ENCODE data around the gene SDF2. TPM values are rescaled to one million over a fixed set of nuclear protein-coding genes. Genes with fewer than 3 reads are reported as not detected.

The SDF2 gene
- total and polyA plus RNA-seq, 2 of the 4 experiments (the other 2 are of a cell fraction), result 76.0 to 81.7 TPM

DNA sequence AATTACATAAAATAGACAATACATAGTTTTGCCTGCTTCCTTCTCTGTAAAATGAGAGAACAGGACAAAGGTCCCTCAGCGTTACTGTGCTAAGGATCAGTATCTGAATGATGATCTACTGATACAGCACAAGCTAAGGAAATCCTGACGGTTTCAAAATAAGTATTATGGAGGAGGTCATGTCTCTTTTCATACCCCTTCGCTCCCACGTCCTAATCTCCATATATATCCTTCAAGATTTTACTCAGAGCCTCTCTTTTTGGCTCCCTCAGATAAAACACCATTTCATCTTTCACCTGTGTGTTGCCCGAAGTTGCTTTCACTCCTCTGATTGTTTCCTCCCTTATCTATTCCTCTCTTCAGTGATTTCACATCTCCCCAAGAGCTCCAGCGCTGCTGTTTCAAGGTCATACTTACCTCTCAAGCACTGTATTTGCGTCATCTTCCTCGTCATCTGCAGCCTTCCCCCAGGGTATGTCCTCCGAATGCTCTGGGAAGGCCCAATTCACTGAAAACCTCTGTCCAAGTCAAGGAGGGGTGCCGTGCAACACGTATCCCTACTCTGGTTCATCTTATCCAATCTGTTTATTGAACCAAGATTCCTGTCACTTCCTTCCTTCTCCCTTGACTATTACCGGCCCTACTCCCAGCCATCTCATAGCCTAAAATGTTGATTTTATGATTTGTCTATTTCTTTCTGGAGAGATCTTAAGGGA, 15.5 kb downstream of the SDF2 start:
- H3K4ac ChIP-seq (ENCODE audit: low read depth, low read length), result peak overlapping the region; percentile 75
- H3K36me3 ChIP-seq (ENCODE audit: control insufficient read depth, insufficient read depth, low read length), result peaks cover 23% of the 10 kb centered on the region
- dilution Hi-C loops (cut with HindIII; ENCODE audit: low sequenced_read_pairs, unreplicated experiment) (no loop called here), in situ Hi-C loops (cut with MboI; ENCODE audit: low sequenced_read_pairs) (no loop called here), intact Hi-C loops (cut with micrococcal nuclease) (loop anchor here (1.0 kb wide), 1 partner anchor 15 kb away; the partner anchor contains the start of gene SDF2)
- peaks cover 13% of the 10 kb centered on the region; the same call in 1 of the 2 replicates for H4K20me1 ChIP-seq (ENCODE audit: insufficient read depth, low read length)
- peak overlapping the region; percentile 90 for H4K5ac ChIP-seq (ENCODE audit: low read depth, low read length)
- POLR2A ChIA-PET (ENCODE audit: unreplicated experiment), result interaction anchor here (0.8 kb wide), 1 partner anchor 15 kb away, joined by 4 read pairs; no protein-coding TSS in a partner anchor
- ATAC-seq (ENCODE audit: low read depth), result no peak
- BruUV-seq (replicated peaks), result no TSS peak
- H3K9me1 ChIP-seq (ENCODE audit: insufficient read depth, low read length), result no peaks in the 10 kb centered on the region
- H2BK5ac ChIP-seq (ENCODE audit: low read depth, low read length, poor library complexity, severe bottlenecking), result peak overlapping the region; percentile 65
- H3K56ac ChIP-seq (ENCODE audit: extremely low read depth, insufficient read depth, low read length), result no peak overlapping the region; the same call in 1 of the 2 replicates
- TF ChIP-seq, protein P1, sequence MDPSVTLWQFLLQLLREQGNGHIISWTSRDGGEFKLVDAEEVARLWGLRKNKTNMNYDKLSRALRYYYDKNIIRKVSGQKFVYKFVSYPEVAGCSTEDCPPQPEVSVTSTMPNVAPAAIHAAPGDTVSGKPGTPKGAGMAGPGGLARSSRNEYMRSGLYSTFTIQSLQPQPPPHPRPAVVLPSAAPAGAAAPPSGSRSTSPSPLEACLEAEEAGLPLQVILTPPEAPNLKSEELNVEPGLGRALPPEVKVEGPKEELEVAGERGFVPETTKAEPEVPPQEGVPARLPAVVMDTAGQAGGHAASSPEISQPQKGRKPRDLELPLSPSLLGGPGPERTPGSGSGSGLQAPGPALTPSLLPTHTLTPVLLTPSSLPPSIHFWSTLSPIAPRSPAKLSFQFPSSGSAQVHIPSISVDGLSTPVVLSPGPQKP (IDR thresholded peaks at IDR 0.05; ENCODE audit: borderline replicate concordance, low read depth, low read length), result no peak
- TF ChIP-seq CHD1 (IDR thresholded peaks at IDR 0.05; ENCODE audit: low read depth, low read length) (no peak), NFE2L2 (IDR thresholded peaks at IDR 0.05; ENCODE audit: low read depth, low read length) (no peak), RCOR1 (IDR thresholded peaks at IDR 0.05; ENCODE audit: insufficient replicate concordance, low read length) (no peak), MXI1 (IDR thresholded peaks at IDR 0.05; ENCODE audit: borderline replicate concordance, low read depth, low read length) (no peak), CEBPB (IDR thresholded peaks at IDR 0.05; ENCODE audit: low read depth, low read length) (no peak), POLR2A (IDR thresholded peaks at IDR 0.05; ENCODE audit: low read depth, low read length) (no peak), MAFK (IDR thresholded peaks at IDR 0.05; ENCODE audit: low read depth, low read length) (no peak), RAD21 (IDR thresholded peaks at IDR 0.05; ENCODE audit: low read length) (no peak)
- TF ChIP-seq, protein P2, sequence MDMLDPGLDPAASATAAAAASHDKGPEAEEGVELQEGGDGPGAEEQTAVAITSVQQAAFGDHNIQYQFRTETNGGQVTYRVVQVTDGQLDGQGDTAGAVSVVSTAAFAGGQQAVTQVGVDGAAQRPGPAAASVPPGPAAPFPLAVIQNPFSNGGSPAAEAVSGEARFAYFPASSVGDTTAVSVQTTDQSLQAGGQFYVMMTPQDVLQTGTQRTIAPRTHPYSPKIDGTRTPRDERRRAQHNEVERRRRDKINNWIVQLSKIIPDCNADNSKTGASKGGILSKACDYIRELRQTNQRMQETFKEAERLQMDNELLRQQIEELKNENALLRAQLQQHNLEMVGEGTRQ (IDR thresholded peaks at IDR 0.05; ENCODE audit: low read depth, low read length), result no peak
- TF ChIP-seq, protein P3, sequence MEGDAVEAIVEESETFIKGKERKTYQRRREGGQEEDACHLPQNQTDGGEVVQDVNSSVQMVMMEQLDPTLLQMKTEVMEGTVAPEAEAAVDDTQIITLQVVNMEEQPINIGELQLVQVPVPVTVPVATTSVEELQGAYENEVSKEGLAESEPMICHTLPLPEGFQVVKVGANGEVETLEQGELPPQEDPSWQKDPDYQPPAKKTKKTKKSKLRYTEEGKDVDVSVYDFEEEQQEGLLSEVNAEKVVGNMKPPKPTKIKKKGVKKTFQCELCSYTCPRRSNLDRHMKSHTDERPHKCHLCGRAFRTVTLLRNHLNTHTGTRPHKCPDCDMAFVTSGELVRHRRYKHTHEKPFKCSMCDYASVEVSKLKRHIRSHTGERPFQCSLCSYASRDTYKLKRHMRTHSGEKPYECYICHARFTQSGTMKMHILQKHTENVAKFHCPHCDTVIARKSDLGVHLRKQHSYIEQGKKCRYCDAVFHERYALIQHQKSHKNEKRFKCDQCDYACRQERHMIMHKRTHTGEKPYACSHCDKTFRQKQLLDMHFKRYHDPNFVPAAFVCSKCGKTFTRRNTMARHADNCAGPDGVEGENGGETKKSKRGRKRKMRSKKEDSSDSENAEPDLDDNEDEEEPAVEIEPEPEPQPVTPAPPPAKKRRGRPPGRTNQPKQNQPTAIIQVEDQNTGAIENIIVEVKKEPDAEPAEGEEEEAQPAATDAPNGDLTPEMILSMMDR (conservative IDR thresholded peaks at IDR 0.05; ENCODE audit: low read depth, low read length), result no peak
- H2AK9ac ChIP-seq (replicated peaks; ENCODE audit: low read depth, low read length, poor library complexity), result peak overlapping the region; percentile 60
- H3K18ac ChIP-seq (ENCODE audit: low read depth, low read length), result no peak overlapping the region
- H2BK15ac ChIP-seq (ENCODE audit: low read depth, low read length), result peak overlapping the region; percentile 2; the same call in 1 of the 3 replicates
- H3K9me3 ChIP-seq (ENCODE audit: control insufficient read depth, insufficient read depth, low read length), result no peaks in the 10 kb centered on the region
- CTCF ChIA-PET, result interaction anchor here (1.0 to 1.2 kb wide), 4 partner anchors 11 to 80 kb away, joined by 3 to 6 read pairs (median 5); partner anchors contain the start of genes SDF2, SUPT6H and TLCD1
- no peak overlapping the region for H3K4me3 ChIP-seq (ENCODE audit: insufficient read depth, low read depth, low read length)
- peak overlapping the region; percentile 39; the same call in 1 of the 2 replicates for H3K14ac ChIP-seq (replicated peaks; ENCODE audit: low read depth, low read length)
- no peak overlapping the region for H2BK20ac ChIP-seq (ENCODE audit: low read depth, low read length)
- peaks cover 2% of the 10 kb centered on the region; the same call in 1 of the 2 replicates for H3K4me1 ChIP-seq (ENCODE audit: control insufficient read depth, insufficient read depth, low read length)
- peak overlapping the region; percentile 55 for H4K91ac ChIP-seq (ENCODE audit: insufficient read depth, low read depth, low read length)
- peaks cover 33 to 48% of the 10 kb centered on the region in 2 experiments for H3K79me1 ChIP-seq (ENCODE audit: low read depth in 1 of 2, low read length in 2 of 2)
- no peaks in the 10 kb centered on the region for H3K27me3 ChIP-seq (ENCODE audit: control insufficient read depth, insufficient read depth, low read length)
- peak overlapping the region; percentile 66 for H3K4me2 ChIP-seq (ENCODE audit: low read depth, low read length)
- peak overlapping the region; percentile 44 for H3K27ac ChIP-seq (ENCODE audit: insufficient read depth, low read length)
- H4K8ac ChIP-seq (ENCODE audit: low read depth in 2 of 2, low read length in 2 of 2), result peak overlapping the region; percentile 92 to 96
- WGBS, 2 experiments (ENCODE audit: extremely low coverage in 2 of 2, insufficient read length in 1 of 2), result 90% methylated on average over 6 of the region's 12 CpGs; no CpG with 5 or more reads in 1 of the 2 experiments
- no peak overlapping the region for H2AFZ ChIP-seq (replicated peaks; ENCODE audit: low read length, poor library complexity)
- H3K23ac ChIP-seq (ENCODE audit: low read depth, low read length), result no peak overlapping the region; the same call in 1 of the 2 replicates
- no peak for DNase-seq
- H3K9ac ChIP-seq (ENCODE audit: low read depth, low read length), result peak overlapping the region; percentile 32
- H2AK5ac ChIP-seq (ENCODE audit: low read depth, low read length), result peak overlapping the region; percentile 84; the same call in 1 of the 2 replicates
- H2BK120ac ChIP-seq (ENCODE audit: low read depth, low read length), result no peak overlapping the region; the same call in 1 of the 2 replicates
